ENCODE results near the gene PBX3. TPM values are rescaled to one million over a fixed set of nuclear protein-coding genes. Genes with fewer than 3 reads are reported as not detected.

The PBX3 gene
- total RNA-seq, 1 experiment from 2014 or later: 46.0 TPM

- no peak overlapping the region for H3K27ac ChIP-seq (ENCODE audit: insufficient read length, low read depth, low read length)
- H3K4ac ChIP-seq (ENCODE audit: low read depth, low read length): no peak overlapping the region
- H4K8ac ChIP-seq (replicated peaks; ENCODE audit: insufficient read length, low read depth, low read length): no peak overlapping the region
- WGBS (ENCODE audit: extremely low coverage, insufficient read length, low lambda C conversion rate): no CpG with 5 or more reads among the region's 8 CpGs
- no peaks in the 10 kb centered on the region for H3K79me1 ChIP-seq (ENCODE audit: insufficient read depth, low read depth, low read length, poor library complexity, severe bottlenecking)
- no peak overlapping the region for H3K4me3 Mint-ChIP-seq
- no peaks in the 10 kb centered on the region for H3K4me1 ChIP-seq (ENCODE audit: insufficient read depth, low read length)
- no peak overlapping the region for H2BK20ac ChIP-seq (ENCODE audit: low read depth, low read length, poor library complexity, severe bottlenecking)
- DNase-seq: no peak
- no peaks in the 10 kb centered on the region for H3K9me3 Mint-ChIP-seq
- H4K91ac ChIP-seq (ENCODE audit: insufficient read length, low read depth, low read length): no peak overlapping the region
- no peak overlapping the region for H3K18ac ChIP-seq (ENCODE audit: insufficient read length, low read depth, low read length)
- H3K4me2 ChIP-seq (ENCODE audit: insufficient read depth, insufficient read length, low read length): no peak overlapping the region
- H3K9ac ChIP-seq (ENCODE audit: extremely low read depth, insufficient read length, low read length): no peak overlapping the region
- 0 out of 2 replicates have a peak, but pooled peaks cover 2% of the 10 kb centered on the region for H3K79me2 ChIP-seq (ENCODE audit: insufficient read depth, low read length)
- no peak overlapping the region for H2AFZ ChIP-seq (ENCODE audit: low read length)
- no peak overlapping the region for H2BK15ac ChIP-seq (ENCODE audit: low read depth, low read length)
- no peak overlapping the region for H3K56ac ChIP-seq (ENCODE audit: insufficient read length, low read depth, low read length)
- H3K9me3 ChIP-seq (ENCODE audit: control insufficient read depth, low read depth, low read length): no peaks in the 10 kb centered on the region
- no peaks in the 10 kb centered on the region for H4K20me1 ChIP-seq (ENCODE audit: control insufficient read depth, insufficient read depth, insufficient read length)
- H3K27me3 ChIP-seq (ENCODE audit: insufficient read depth, low read length): no peaks in the 10 kb centered on the region
- TF ChIP-seq, protein P1, sequence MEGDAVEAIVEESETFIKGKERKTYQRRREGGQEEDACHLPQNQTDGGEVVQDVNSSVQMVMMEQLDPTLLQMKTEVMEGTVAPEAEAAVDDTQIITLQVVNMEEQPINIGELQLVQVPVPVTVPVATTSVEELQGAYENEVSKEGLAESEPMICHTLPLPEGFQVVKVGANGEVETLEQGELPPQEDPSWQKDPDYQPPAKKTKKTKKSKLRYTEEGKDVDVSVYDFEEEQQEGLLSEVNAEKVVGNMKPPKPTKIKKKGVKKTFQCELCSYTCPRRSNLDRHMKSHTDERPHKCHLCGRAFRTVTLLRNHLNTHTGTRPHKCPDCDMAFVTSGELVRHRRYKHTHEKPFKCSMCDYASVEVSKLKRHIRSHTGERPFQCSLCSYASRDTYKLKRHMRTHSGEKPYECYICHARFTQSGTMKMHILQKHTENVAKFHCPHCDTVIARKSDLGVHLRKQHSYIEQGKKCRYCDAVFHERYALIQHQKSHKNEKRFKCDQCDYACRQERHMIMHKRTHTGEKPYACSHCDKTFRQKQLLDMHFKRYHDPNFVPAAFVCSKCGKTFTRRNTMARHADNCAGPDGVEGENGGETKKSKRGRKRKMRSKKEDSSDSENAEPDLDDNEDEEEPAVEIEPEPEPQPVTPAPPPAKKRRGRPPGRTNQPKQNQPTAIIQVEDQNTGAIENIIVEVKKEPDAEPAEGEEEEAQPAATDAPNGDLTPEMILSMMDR (conservative IDR thresholded peaks at IDR 0.05): no peak
- H3K23ac ChIP-seq (ENCODE audit: insufficient read length, low read depth, low read length): no peak overlapping the region
- no peak overlapping the region for H2AK5ac ChIP-seq (ENCODE audit: insufficient read length, low read length)
- H3K14ac ChIP-seq (ENCODE audit: insufficient read depth, low read length): no peak overlapping the region
- no peak overlapping the region for H3T11ph ChIP-seq (ENCODE audit: low read length)
- H2BK120ac ChIP-seq (ENCODE audit: low read depth, low read length, poor library complexity, severe bottlenecking): no peak overlapping the region
- no peak overlapping the region for H4K5ac ChIP-seq (ENCODE audit: insufficient read length, low read depth, low read length)
- H3K36me3 Mint-ChIP-seq (ENCODE audit: insufficient read depth in 1 of 3, low read depth in 3 of 3): peaks cover 0 to 11% (median 2%) of the 10 kb centered on the region in 3 experiments; a peak in 3 of 7 replicates
- H3K4me1 Mint-ChIP-seq: peaks cover 28 to 31% of the 10 kb centered on the region in 2 experiments
- no peak overlapping the region for H2BK5ac ChIP-seq (ENCODE audit: insufficient read length, low read length)
- no peaks in the 10 kb centered on the region for H3K23me2 ChIP-seq (ENCODE audit: insufficient read length, low read depth, low read length, poor library complexity, severe bottlenecking)
- no peak overlapping the region for H2BK12ac ChIP-seq (ENCODE audit: insufficient read length, low read depth, low read length)
- no peaks in the 10 kb centered on the region for H3K27me3 Mint-ChIP-seq (ENCODE audit: low read depth)
- H3K27ac Mint-ChIP-seq: peak overlapping the region in 2 of 3 experiments; percentile 71 to 91; a peak in 5 of 7 replicates
Measured at GRCh38 chr9:125915606-125916005, 168.4 kb downstream of the PBX3 start.
